GM12878 (cell line): Measurements from ENCODE around the gene ARF5. TPM values are rescaled to one million over a fixed set of nuclear protein-coding genes. Genes with fewer than 3 reads are reported as not detected.

Experiments used
- ATAC-seq: fragments of 200-7000 bp; cut with Tn5 transposase; 3 replicates; pipeline ENCODE4 v1.9.1; 2020; ENCODE audit warnings: mild to moderate bottlenecking, moderate library complexity
- BruUV-seq: library from RNA; stranded (reverse); fragments of 400-500 nt; replicated peaks from 2 replicates; lab custom pipeline; 2021; lab: Mats Ljungman, UMichigan
- CTCF ChIA-PET: fragments of 300-600 bp; sonication (Branson Sonifier 250); formaldehyde crosslinking; extraction: SDS; loops from one replicate; lab custom pipeline; 2021; ENCODE audit warnings: inconsistent platforms; lab: Yijun Ruan, JAX
- POLR2A ChIA-PET: fragments of 350-600 bp; formaldehyde crosslinking; extraction: SDS; loops from one replicate; lab custom pipeline; 2021; ENCODE audit warnings: inconsistent platforms; lab: Charles Lee
- RAD21 ChIA-PET: fragments of 300-600 bp; sonication (Branson Sonifier 250); formaldehyde crosslinking; loops from one replicate; lab custom pipeline; 2023; ENCODE audit warnings: antibody characterized with exemption; ENCODE audit not compliant: unreplicated experiment; lab: Charles Lee
- SMC1A ChIA-PET: fragments of 300-600 bp; sonication (Branson Sonifier 250); formaldehyde crosslinking; loops from one replicate; lab custom pipeline; 2023; ENCODE audit not compliant: unreplicated experiment, uncharacterized antibody; lab: Charles Lee
- DNase-seq: peaks from one replicate; pipeline ENCODE4 v3.0.0-alpha.2; 2011; ENCODE audit warnings: low read depth, low spot score
- FAIRE-seq: peaks from 3 replicates; lab custom pipeline; 2011; peaks lifted over from hg19 to GRCh38; lab: Jason Lieb, UNC
- H2AFZ ChIP-seq: 2 replicates; pipeline ENCODE4 v1.6.0; 2011; ENCODE audit warnings: low read depth, low read length, control low read depth; ENCODE audit not compliant: control insufficient read depth
- H3K27ac ChIP-seq: 2 replicates; pipeline ENCODE4 v1.5.1; 2011; ENCODE audit warnings: control low read depth; ENCODE audit not compliant: control insufficient read depth, insufficient read depth
- H3K27me3 ChIP-seq, 2 experiments: replicated peaks in 1 of 2; 2 replicates each; pipeline versions ENCODE4 v1.6.0 to v1.6.1; 2011; ENCODE audit warnings: low read length in 1 of 2; ENCODE audit not compliant: control insufficient read depth in 2 of 2, insufficient read depth in 2 of 2
- H3K36me3 ChIP-seq, 2 experiments: 2 replicates each; pipeline ENCODE4 v1.5.1; 2011; ENCODE audit warnings: low read length in 1 of 2; ENCODE audit not compliant: control insufficient read depth in 2 of 2, insufficient read depth in 2 of 2
- H3K4me1 ChIP-seq: 2 replicates; pipeline ENCODE4 v1.6.1; 2011; ENCODE audit warnings: mild to moderate bottlenecking, low read length, moderate library complexity, mixed read lengths; ENCODE audit not compliant: control insufficient read depth, insufficient read depth
- H3K4me2 ChIP-seq: 2 replicates; pipeline ENCODE4 v1.6.0; 2011; ENCODE audit warnings: control low read depth; ENCODE audit not compliant: control insufficient read depth, insufficient read depth
- H3K4me3 ChIP-seq: fragments of 200-600 bp; sonication (generic); 2 replicates; pipeline ENCODE4 v1.5.1; 2016
- H3K79me2 ChIP-seq: 2 replicates; pipeline ENCODE4 v1.6.0; 2011; ENCODE audit warnings: low read length; ENCODE audit not compliant: control insufficient read depth, insufficient read depth
- H3K9ac ChIP-seq: 2 replicates; pipeline ENCODE4 v1.8.0; 2011; ENCODE audit warnings: low read length, control low read depth, mixed read lengths; ENCODE audit not compliant: control insufficient read depth, insufficient read depth
- H3K9me3 ChIP-seq: replicated peaks from 3 replicates; pipeline ENCODE4 v1.5.1; 2011; ENCODE audit warnings: mild to moderate bottlenecking, low read length; ENCODE audit not compliant: control insufficient read depth, insufficient read depth
- H4K20me1 ChIP-seq: 2 replicates; pipeline ENCODE4 v1.6.0; 2011; ENCODE audit not compliant: control insufficient read depth, insufficient read depth
- CREM ChIP-seq: IDR thresholded peaks from 2 replicates; pipeline ENCODE4 v1.6.1; 2014; ENCODE audit warnings: antibody characterized with exemption, low read depth
- CTCF ChIP-seq, 3 experiments: IDR thresholded peaks in 2 of 3; conservative IDR thresholded peaks in 1 of 3; 2 replicates each; pipeline ENCODE4 v1.5.1; 2011; ENCODE audit warnings: low read depth in 3 of 3, low read length in 3 of 3, mild to moderate bottlenecking in 3 of 3, control low read depth in 2 of 3, moderate library complexity in 2 of 3, inconsistent platforms in 1 of 3, mixed read lengths in 1 of 3; ENCODE audit not compliant: control insufficient read depth in 2 of 3, insufficient read depth in 1 of 3; ENCODE audit errors: extremely low read depth in 1 of 3
- HDAC2 ChIP-seq: fragments of 200-600 bp; sonication (generic); IDR thresholded peaks from 2 replicates; pipeline ENCODE4 v1.6.1; 2017
- PKNOX1 ChIP-seq: fragments of 450-650 bp; IDR thresholded peaks from 2 replicates; pipeline ENCODE4 v1.6.1; 2016; ENCODE audit warnings: mild to moderate bottlenecking
- WRNIP1 ChIP-seq: IDR thresholded peaks from 2 replicates; pipeline ENCODE4 v1.6.1; 2011; ENCODE audit warnings: low read depth, low read length, improper control_type of control experiment, borderline replicate concordance
- YY1 ChIP-seq: IDR thresholded peaks from 2 replicates; pipeline ENCODE4 v1.6.1; 2011; ENCODE audit warnings: low read depth, mild to moderate bottlenecking, low read length
- ZBTB11 ChIP-seq: fragments of 450-650 bp; formaldehyde crosslinking; IDR thresholded peaks from 2 replicates; pipeline ENCODE4 v1.5.0; 2022; ENCODE audit warnings: mild to moderate bottlenecking, missing genetic modification characterization
- ZNF592 ChIP-seq: fragments of 450-650 bp; IDR thresholded peaks from 2 replicates; pipeline ENCODE4 v1.6.1; 2017; ENCODE audit warnings: mild to moderate bottlenecking, moderate library complexity
- WGBS: methylation state at CpG from one replicate; pipeline ENCODE4 v1.1.6; 2016; ENCODE audit warnings: low lambda C conversion rate; ENCODE audit not compliant: insufficient replicate concordance, insufficient coverage; ENCODE audit errors: missing lambda C conversion rate; 5-methylcytosine and 5-hydroxymethylcytosine counted together
- in situ Hi-C: fragments of 300-500 bp; cut with MboI; formaldehyde crosslinking; loops from 9 replicates; pipeline ENCODE4 v1.14.3; 2018; ENCODE audit warnings: mixed read lengths
- intact Hi-C: fragments of 100-400 bp; cut with micrococcal nuclease; formaldehyde crosslinking; loops from one replicate; pipeline ENCODE4 v1.14.2; 2022; ENCODE audit not compliant: unreplicated experiment
- polyA plus RNA-seq, 11 experiments: library from polyadenylated mRNA; depleted of rRNA in 4 of 11; unstranded in 6 of 11; stranded (reverse) in 5 of 11; fragments of >200 nt; fragmentation: Nextera tagmentation in 4 of 11; fragmentation: Illumina TruSeq in 1 of 11; extraction: Ambion mirVana in 4 of 11; extraction: Trizol in 1 of 11; gene quantifications; 1 replicate in 1 of 11; 2 replicates in 10 of 11; pipeline versions ENCODE4 v1.2.1 to v1.2.3, GENCODE V29; 2011 to 2016; ENCODE audit warnings: inconsistent platforms in 2 of 11, missing spikeins in 2 of 11, low read depth in 1 of 11
- total RNA-seq, 4 experiments: library from RNA; depleted of rRNA in 3 of 4; stranded (reverse); fragments of >200 nt in 3 of 4; fragmentation: Illumina TruSeq in 1 of 4; extraction: Trizol in 1 of 4; gene quantifications; 2 replicates each; pipeline versions ENCODE4 v1.2.1 to v1.2.3, GENCODE V29; 2013 to 2021

ARF5 gene
- total and polyA plus RNA-seq, 10 of the 15 experiments (the other 5 are each of a cell fraction or from before 2014, with no cell fraction given), result 11.0 to 210 (median 131) TPM

- H2AFZ ChIP-seq, result no peak overlapping the region
- no peaks in the 10 kb centered on the region for H3K36me3 ChIP-seq
- SMC1A ChIA-PET, result interaction anchor here (0.9 to 3.4 kb wide), 4 partner anchors 10 to 181 kb away, joined by 4 to 13 read pairs (median 6); partner anchors contain the start of genes ARF5 and PAX4
- in situ Hi-C loops, result no loop called here
- no TSS peak for BruUV-seq
- RAD21 ChIA-PET, result interaction anchor here (0.8 to 1.6 kb wide), 8 partner anchors 22 to 581 kb away, joined by 3 to 6 read pairs (median 3); no protein-coding TSS in a partner anchor
- POLR2A ChIA-PET, result interaction anchor here (0.5 kb wide), 1 partner anchor 79 kb away, joined by 3 read pairs; no protein-coding TSS in a partner anchor
- ATAC-seq, result peak; percentile 68
- CTCF ChIA-PET, result interaction anchor here (0.6 to 2.4 kb wide), 18 partner anchors 8 to 581 kb away, joined by 3 to 17 read pairs (median 4); partner anchors contain the start of genes ARF5 and GCC1
- H3K4me2 ChIP-seq, result no peak overlapping the region
- no peaks in the 10 kb centered on the region for H3K4me1 ChIP-seq
- 33% methylated on average over 3 of the region's 3 CpGs for WGBS
- no peaks in the 10 kb centered on the region for H4K20me1 ChIP-seq
- FAIRE-seq, result no peak
- no peak overlapping the region for H3K4me3 ChIP-seq
- no peak for DNase-seq
- H3K9ac ChIP-seq, result no peak overlapping the region
- intact Hi-C loops, result no loop called here
- no peaks in the 10 kb centered on the region; the same call in 2 of the 3 replicates for H3K9me3 ChIP-seq
- no peaks in the 10 kb centered on the region for H3K27me3 ChIP-seq
- H3K79me2 ChIP-seq, result no peaks in the 10 kb centered on the region
- TF ChIP-seq WRNIP1 (no peak), YY1 (no peak), CREM (no peak), PKNOX1 (no peak), HDAC2 (no peak), ZNF592 (no peak), ZBTB11 (CRISPR knock-in tag) (no peak), CTCF (IDR thresholded peaks at IDR 0.05 in 2 of 3, conservative IDR thresholded peaks at IDR 0.05 in 1 of 3; ENCODE audit: control insufficient read depth in 2 of 3, extremely low read depth in 1 of 3, insufficient read depth in 1 of 3, low read depth in 3 of 3, low read length in 3 of 3) (peak in 2 of 3 experiments; percentile 21 to 24; a peak in 2 of 6 replicates)
- no peak overlapping the region for H3K27ac ChIP-seq
Measured at GRCh38 chr7:127628445-127628844, 40.2 kb downstream of the ARF5 start.
